GM12865 (cell line): Measurements from ENCODE around the gene THSD7B.
"Not testable (repeated sequence)": the region's sequence is repeated elsewhere in the genome, so short reads cannot be mapped to it uniquely, and the experiment has no call there.

Experiments used
- DNase-seq: peaks from one replicate; pipeline ENCODE4 v3.0.0; 2010; ENCODE audit warnings: low read depth
- H3K4me3 ChIP-seq: 2 replicates; pipeline ENCODE4 v1.5.1; 2011; ENCODE audit warnings: mild to moderate bottlenecking, low read depth, low read length, control low read depth
- TF ChIP-seq, protein P1 (sequence below): IDR thresholded peaks from 2 replicates; pipeline ENCODE4 v1.5.1; 2011; ENCODE audit warnings: low read length, control low read depth, low read depth, inconsistent platforms; ENCODE audit not compliant: insufficient read depth; ENCODE audit errors: missing control alignments

THSD7B gene

DNA sequence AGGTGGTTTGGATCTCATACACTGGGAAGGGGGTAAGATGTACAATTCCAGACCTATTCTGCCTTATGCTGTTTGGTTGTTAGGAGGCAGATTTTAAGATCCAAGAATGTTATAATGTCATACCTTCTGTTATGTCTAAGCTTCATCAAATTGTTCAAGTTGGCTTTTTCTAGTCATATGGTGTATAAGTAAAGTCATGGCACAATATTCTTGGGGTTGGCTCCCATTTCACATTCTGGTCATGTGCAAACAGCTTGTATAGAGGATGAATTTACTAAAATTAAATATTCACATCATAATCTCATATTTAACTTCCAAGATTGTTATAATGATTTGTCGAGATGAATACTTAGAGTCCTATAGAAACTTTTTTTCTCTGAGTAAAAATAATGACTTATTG, 774.0 kb downstream of the THSD7B start:
- no peak overlapping the region for H3K4me3 ChIP-seq
- TF ChIP-seq, protein P1, sequence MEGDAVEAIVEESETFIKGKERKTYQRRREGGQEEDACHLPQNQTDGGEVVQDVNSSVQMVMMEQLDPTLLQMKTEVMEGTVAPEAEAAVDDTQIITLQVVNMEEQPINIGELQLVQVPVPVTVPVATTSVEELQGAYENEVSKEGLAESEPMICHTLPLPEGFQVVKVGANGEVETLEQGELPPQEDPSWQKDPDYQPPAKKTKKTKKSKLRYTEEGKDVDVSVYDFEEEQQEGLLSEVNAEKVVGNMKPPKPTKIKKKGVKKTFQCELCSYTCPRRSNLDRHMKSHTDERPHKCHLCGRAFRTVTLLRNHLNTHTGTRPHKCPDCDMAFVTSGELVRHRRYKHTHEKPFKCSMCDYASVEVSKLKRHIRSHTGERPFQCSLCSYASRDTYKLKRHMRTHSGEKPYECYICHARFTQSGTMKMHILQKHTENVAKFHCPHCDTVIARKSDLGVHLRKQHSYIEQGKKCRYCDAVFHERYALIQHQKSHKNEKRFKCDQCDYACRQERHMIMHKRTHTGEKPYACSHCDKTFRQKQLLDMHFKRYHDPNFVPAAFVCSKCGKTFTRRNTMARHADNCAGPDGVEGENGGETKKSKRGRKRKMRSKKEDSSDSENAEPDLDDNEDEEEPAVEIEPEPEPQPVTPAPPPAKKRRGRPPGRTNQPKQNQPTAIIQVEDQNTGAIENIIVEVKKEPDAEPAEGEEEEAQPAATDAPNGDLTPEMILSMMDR, result no peak
- no peak for DNase-seq

DNA sequence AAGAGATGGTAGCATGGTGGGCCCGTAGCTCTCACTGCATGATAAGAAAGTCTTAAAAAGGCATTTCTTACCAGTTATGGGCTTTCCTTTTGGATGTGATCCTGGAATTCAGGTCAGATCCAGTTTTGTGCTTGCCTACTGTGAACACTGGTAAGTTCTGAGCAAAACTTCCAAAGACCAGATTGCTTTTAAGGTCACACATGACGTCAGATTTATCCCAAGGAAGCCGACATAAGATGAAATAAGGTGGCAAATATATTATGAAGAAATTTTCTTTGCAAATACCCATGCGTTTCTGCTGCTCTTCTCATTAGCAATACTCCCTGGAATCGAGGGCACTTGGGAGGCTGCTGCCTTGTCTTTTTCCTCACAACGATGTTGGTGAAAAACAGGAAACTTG, 782.5 kb downstream of the THSD7B start:
- no peak for DNase-seq
- TF ChIP-seq, protein P1, result no peak
- H3K4me3 ChIP-seq, result no peak overlapping the region

DNA sequence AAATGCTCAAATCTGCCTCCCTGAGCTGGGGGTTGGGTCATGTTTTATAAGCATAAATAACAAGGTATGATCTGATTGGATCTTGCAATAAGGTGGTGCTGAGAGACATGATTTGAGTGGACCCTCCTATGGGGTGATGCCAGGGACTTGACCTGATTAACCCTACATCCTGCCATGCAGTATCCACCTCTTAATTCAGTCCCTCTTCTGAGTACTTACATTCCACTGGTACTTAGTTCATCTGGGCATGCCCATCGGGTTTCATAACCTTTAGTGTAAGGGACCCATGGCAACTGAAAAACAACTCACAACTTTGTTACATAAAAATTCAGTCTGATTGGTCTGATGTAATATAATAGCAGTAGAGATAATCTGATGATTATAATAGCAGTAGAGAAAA, 801.0 kb downstream of the THSD7B start:
- H3K4me3 ChIP-seq, result no peak overlapping the region
- DNase-seq, result no peak
- TF ChIP-seq, protein P1, result no peak

DNA sequence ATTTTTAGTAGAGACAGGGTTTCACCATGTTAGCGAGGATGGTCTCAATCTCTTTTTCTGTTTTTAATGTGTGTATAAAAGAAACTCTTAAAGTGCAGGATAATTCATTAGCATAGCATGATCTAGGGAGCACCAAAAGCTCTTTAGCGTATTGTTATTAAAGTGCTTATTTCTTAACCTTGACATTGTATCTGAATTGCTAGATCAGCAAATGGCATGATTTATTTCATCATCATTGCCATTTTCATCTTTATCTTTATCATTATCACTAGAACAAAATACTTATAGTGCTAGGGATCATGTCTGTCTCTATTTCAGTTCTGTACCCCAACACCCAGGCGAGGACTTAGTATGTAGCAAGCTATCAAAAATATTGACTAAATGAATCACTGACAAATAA, 805.1 kb downstream of the THSD7B start:
- TF ChIP-seq, protein P1, result no peak
- no peak for DNase-seq
- H3K4me3 ChIP-seq, result no peak overlapping the region

DNA sequence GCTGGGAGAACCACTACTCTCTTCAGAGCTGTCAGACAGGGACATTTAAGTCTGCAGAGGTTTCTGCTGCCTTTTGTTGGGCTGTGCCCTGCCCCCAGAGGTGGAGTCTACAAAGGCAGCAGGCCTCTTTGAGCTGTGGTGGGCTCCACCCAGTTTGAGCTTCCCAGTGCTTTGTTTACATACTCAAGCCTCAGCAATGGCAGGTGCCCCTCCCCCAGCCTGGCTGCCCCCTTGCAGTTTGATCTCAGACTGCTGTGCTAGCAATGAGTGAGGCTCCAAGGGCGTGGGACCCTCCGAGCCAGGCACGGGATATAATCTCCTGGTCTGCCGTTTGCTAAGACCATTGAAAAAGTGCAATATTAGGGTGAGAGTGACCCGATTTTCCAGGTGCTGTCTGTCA, 822.5 kb downstream of the THSD7B start:
- DNase-seq, H3K4me3 ChIP-seq: not testable (repeated sequence)

DNA sequence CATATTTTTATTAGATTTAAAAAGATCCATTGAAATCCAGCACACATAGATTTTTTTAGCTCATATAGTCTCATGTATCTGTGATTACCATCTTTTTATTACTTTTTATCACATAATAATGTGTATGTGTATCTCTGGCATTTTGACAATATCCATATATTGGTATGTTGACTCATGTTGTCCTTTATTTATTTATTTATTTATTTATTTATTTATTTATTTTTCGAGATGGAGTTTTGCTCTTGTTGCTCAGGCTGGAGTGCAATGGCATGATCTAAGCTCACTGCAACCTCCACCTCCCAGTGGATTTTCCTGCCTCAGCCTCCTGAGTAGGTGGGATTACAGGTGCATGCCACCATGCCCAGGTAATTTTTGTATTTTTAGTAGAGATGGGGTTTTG, 823.2 kb downstream of the THSD7B start:
- not testable (repeated sequence) for H3K4me3 ChIP-seq, DNase-seq

DNA sequence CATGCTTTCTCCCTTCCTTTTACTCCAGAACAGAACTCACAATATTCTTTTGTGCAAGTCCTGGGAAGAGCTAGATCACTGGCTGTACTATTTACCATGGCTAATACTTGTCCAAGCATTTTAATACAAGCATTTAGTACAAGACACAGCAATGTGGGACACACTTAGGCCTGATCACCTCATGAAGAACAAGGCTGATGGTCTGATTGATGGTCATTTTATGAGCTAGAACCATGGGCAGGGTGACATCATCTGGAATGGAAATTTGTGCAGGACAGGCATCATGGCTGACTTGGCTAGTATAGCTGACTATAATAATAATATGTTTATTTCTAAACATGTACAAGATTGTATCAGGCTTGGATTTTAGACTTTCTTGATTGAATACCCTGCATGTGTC, 824.8 kb downstream of the THSD7B start:
- TF ChIP-seq, protein P1, result no peak
- DNase-seq, result no peak
- no peak overlapping the region for H3K4me3 ChIP-seq

DNA sequence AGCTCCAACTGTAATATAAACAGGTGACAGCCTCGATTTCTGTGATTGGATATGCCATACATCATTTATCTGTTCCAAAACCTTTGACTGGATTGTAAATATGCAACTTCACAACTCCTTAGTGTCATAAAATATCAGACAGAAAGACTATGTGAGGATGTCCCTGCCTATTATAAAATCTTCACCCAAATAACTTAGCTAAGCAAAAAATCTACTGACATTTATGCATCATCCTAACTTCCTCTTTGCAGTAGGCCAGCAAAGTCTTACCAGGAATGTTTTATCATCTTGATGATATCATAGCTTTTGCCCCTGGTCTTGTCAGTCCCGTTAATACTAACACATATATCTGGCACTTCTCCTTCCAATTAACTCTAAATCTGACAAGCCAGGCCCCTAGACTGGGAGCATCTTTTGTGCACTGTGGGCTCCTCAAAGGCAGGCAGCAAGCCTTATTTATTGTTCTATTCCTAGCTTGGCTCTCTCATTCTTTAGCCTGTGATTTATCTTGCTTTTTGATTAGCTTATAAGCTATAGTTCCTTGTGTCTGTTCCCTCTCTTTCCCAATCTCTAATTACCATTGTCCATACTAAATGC, 842.5 kb downstream of the THSD7B start:
- DNase-seq, result no peak
- no peak overlapping the region for H3K4me3 ChIP-seq
- TF ChIP-seq, protein P1, result no peak
